Activated CD4-positive, alpha-beta T cell treated with anti-CD3 and anti-CD28 coated beads for 48 hours (primary cell): ENCODE results near the gene TSPAN3.

Experiments used
- DNase-seq: peaks from one replicate; pipeline ENCODE4 v3.0.0-alpha.2; 2020

Gene TSPAN3

DNA sequence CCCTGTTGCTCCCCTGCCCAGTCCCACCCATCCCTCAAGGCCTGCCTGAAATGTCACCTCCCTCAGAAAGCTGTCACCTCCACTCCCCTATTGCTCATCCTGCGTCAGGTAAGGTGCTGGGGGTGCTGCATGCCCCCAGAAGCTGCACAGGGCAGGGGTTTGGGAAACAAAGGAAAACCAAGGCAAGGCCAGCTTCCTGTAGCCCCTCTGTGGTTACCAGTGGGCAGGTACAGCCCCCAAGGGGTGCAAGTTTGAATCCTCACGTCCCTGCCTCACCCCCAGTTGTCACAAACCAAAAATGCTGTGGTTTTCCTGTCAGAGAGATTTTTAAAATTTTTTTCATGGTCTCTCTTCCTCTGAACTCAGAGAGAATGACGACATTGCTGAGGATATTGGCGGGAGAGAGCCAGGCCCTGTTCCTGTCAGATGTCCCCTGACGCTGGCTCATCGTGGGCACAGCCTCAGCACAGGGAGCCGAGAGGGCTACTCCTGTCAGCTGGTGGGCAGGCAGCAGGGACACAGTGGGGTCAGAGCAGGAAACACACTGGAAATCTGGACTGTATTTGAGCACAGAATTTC, 49.0 kb downstream of the TSPAN3 start:
- peak; percentile 68 for DNase-seq

DNA sequence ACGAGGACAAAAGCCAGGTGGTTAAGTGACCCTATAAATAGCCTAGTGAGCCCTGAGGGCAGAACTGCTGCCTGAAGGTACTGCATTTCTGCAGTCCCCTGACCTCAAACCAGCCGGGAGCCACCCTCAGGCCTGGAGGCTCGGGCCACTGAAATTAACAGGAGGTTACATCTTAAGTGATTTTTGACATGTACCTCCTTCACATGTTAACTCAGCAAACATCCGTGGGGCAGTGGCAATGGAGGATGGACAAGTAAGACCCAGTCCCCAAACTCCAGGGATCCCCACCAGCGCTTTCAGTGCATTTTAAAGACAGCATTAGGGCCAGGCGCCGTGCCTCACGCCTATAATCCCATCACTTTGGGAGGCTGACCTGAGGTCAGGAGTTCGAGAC, 49.8 kb downstream of the TSPAN3 start:
- no peak for DNase-seq

GRCh38 chr15:77020348-77021087, 50.4 kb downstream of the TSPAN3 start:
- no peak for DNase-seq

GRCh38 chr15:77019521-77020331, 51.2 kb downstream of the TSPAN3 start:
- peak; percentile 58 for DNase-seq

DNA sequence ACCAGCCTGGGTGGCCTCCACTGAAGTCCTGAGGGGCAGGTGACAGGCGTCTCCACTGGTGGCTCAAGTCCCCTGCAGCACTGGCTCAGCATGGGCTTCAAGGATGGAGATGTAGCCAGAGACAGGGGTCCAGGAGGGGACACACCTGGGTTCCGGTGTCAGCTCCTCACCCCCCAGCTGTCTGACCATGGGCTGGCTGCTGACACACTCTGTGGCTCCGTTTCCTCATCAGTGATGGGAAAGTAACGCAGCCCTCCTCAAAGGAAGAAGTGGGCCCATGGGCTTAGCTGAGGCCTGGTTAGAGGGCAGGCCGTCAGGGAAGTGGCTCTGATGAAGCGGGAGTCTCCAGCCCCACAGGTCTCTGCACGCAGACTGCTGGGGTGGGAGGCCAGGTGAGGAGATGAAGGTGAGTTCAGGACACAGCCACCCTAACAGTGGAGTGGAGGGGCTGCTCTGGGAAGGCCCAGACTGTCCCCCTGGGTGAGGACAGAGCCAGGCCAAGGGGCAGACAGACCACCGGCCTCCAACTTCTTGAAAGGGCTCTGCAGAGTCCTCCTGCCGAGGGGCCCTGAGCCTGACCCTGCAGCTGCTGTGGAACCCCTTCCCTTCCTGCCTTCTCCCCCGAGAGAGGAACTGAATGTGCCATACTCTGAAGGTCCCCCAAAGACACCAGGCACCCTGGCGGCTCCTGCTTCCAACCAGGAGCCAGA, 52.0 kb downstream of the TSPAN3 start:
- no peak for DNase-seq

- no peak for DNase-seq
These were observed 52.9 kb downstream of the TSPAN3 start for GRCh38 chr15:77017761-77018720.

DNA sequence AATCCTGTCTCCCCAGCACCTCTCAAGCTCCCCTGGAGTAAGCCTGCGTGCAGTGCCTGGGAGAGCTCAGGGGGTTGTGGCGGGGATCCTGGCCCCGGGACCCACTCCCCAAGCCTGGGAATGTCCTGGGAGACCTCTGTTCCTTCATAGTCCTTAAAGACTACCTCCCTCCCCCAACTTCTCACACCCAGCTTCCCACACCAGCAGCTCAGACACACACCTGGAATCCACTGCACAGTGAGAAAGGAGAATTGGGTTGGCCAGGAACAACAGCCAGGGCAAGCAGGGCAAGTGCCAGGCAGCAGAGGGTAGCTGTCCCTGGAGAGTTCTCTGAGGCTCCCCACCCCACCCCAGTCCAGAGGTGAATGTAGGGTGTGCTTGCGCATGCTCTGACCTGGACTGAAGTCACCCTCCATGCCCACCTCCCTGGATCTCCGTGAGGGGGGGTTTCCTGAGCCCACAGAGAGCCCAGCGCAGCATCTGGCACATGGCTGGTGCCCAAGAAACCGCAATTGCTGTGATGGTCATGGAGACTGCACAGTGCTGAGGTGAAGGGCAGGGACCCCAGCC, 53.7 kb downstream of the TSPAN3 start:
- no peak for DNase-seq

- no peak for DNase-seq
These were observed 54.6 kb downstream of the TSPAN3 start for GRCh38 chr15:77016321-77016695.

- no peak for DNase-seq
These were observed 55.1 kb downstream of the TSPAN3 start for GRCh38 chr15:77015646-77016320.

GRCh38 chr15:77014132-77015081, 56.5 kb downstream of the TSPAN3 start:
- DNase-seq, result no peak

GRCh38 chr15:77013776-77014131, 57.2 kb downstream of the TSPAN3 start:
- peak; percentile 90 for DNase-seq

- DNase-seq, result no peak
These were observed 58.0 kb downstream of the TSPAN3 start for GRCh38 chr15:77012868-77013267.

GRCh38 chr15:77012117-77012712, 58.7 kb downstream of the TSPAN3 start:
- DNase-seq, result no peak

GRCh38 chr15:77010857-77011256, 60.1 kb downstream of the TSPAN3 start:
- no peak for DNase-seq

- DNase-seq, result no peak
These were observed 60.6 kb downstream of the TSPAN3 start for GRCh38 chr15:77010312-77010686.

- no peak for DNase-seq
These were observed 61.1 kb downstream of the TSPAN3 start for GRCh38 chr15:77009646-77010311.

GRCh38 chr15:77009176-77009575, 61.7 kb downstream of the TSPAN3 start:
- DNase-seq, result no peak

- peak; percentile 11 for DNase-seq
These were observed 66.7 kb downstream of the TSPAN3 start for GRCh38 chr15:77004189-77004588.
